Measurements from ENCODE around the gene SFXN4.
A peak's percentile ranks its signal among the peaks of the same experiment; 100 is the strongest.
"Not testable (repeated sequence)": the region's sequence is repeated elsewhere in the genome, so short reads cannot be mapped to it uniquely, and the experiment has no call there.

SFXN4 gene

DNA sequence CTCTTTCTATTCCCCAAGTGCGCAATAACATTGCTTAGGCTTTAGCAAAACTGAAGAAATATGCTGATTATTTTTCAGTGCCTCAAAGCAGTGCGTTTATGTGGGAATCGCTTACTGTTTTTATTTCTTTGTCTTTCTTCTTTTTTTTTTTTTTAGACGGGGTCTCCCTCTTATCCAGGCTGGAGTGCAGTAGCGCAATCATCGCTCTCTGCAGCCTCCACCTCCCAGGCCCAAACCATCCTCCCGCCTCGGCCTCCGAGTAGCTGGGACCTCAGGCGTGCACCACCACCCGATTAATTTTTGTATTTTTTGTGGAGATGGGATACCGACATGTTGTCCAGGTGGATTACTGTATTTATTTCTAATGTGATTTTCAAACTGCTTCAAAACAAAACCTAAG, 60.4 kb downstream of the SFXN4 start:
- no peak for DNase-seq

DNA sequence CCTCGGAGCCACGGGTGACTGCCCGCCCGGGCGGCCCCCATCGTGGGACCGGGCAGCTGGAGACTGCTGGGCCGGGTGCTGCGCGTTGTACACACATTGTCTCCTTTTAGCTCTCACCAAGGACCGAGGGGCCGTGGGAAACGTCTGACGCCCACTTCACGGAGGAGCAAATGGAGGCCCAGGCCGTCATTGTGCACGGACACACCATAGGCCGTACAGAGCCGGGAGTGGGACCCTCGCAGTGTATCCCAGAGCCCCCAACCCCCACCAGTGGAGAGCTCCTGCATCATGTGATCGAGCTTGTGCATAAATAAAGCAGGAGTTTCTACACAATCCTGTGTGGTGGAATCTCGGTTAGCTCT, 60.9 kb downstream of the SFXN4 start:
- DNase-seq: no peak

DNA sequence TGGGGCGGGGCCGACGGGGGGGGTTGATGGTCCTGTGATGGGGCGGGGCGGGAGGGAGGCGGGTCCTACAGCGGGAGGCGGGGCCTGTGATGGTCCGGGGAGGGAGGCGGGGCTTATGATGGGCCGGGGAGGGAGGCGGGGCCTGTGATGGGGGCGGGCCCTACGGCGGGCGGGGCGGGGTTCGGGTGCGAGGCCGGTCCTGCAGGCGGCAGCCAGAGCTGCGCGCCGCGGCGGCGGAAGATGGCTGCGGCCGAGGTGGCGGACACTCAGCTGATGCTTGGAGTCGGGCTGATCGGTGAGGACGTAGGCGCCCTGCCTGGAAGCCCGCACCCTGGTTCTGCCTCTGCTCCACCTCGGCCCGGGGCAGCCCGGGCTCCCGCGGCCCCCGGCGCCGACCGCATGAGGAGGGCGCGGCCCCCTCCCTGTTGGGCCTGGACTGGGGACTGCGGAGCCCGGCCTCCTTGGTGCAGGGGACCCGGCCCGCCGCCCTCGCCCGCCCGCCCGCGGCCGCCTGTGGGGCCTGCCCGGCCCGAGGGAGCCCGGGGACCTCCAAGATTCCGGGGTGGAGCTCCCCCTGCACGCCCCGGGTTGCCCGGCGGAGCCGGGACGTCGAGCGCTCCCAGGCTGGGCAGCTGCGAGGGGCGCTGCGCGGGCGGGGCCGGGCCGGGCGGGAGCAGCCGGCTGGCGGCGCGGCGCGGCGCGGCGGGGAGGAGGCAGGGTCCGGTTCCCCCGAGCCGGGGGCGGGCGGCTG, 61.4 kb downstream of the SFXN4 start, which contains the start of gene DENND10:
Gene DENND10, plus strand, starts transcription at position 211 of the 751 bp plus-strand sequence. Its CDS starts 30 bp downstream, at position 241.
- peak; percentile 59 for DNase-seq

DNA sequence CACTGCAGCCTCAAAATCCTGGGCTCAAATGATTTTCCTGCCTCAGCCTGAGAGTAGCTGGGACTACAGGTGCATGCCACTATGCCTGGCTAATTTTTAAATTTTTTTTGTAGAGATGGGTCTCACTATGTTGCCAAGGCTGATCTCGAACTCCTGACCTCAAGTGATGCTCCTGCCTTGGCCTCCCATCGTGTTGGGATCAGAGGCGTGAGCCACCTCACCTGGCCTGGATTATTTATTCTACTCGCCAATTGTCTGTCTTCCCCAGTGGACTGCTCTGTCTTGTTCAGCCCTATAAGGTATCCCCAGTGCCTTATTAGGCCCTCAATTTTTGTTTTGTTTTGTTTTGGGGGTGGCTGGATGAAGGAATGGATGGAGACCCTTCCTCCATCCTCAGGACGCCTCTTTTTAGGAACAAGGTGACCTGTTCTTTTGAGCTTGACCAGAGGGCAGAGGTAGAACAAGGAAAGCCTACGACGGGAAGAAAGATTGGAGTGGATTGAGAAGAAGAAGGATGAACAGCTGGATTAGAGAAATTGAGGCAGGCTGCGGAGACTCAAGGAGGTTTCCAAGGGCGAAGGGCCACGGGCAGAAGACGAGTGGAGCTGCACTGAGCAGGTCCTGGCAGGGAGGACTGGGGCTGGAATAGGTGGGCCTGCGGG, 62.1 kb downstream of the SFXN4 start:
- no peak for DNase-seq

DNA sequence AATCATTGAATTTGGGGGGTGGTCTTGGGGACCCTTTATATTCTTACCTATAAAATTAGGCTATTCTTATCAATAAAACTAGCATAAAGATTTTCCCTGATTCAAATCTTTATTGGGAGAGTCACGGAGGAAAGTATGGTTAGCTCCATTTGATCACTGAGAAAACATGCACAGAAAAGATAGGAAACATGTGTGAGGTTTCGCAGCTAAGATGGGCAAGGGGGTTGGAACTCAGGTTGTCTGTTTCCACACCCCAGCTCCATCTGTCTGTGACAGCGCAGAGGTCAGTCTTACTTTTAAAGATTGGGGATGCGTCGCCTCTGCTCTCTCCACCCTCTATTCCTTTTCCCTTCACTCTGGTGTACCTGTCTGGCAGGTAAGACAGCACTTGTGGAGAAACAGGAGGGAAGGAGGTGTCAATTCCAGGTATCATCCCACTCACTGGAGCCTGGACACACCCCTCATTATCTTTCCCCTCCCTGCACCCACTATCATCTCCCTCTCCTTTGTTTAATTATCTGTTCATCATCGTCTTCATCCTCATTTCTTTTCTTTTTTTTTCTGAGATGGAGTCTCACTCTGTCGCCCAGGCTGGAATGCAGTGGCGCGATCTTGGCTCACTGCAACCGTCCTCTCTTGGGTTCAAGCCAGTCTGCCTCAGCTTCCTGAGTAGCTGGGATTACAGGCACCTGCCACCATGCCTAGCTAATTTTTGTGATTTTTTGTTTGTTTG, 64.0 kb downstream of the SFXN4 start:
- no peak for DNase-seq

DNA sequence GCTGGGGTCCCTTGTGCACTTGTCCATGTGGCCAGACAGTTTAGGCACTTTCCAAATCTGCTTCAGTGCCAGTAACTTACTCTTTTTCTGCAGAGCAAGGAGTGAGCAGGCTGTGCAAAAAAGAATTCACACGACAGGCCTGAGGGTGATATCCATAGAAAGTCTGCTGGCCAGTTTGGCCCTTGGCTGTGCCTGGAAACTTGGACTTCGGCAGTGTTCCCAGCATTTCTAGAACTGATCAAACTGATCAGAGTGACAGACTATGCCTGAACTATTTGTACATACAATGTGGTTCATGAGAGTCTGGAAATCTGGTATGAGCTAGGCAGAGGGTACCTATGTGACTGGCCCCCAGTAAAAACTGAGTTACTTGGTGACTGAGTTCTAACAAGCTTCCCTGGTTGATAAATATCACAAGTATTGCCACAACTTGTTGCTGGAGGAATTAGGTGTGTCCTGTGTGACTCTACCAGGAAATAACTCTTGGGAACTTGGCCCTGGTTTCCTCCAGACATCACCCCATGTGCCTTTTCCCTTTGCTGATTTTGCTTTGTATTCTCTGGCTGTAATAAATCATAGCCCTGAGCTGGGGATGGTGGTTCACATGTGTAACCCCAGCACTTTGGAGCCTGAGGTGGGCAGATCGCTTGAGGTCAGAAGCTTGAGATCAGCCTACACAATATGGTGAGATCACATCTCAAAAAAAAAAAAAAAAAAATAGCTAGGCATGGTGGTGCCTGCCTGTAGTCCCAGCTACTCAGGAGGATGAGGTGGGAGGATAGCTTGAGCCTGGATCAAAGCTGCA, 64.9 kb downstream of the SFXN4 start:
- DNase-seq: no peak

DNA sequence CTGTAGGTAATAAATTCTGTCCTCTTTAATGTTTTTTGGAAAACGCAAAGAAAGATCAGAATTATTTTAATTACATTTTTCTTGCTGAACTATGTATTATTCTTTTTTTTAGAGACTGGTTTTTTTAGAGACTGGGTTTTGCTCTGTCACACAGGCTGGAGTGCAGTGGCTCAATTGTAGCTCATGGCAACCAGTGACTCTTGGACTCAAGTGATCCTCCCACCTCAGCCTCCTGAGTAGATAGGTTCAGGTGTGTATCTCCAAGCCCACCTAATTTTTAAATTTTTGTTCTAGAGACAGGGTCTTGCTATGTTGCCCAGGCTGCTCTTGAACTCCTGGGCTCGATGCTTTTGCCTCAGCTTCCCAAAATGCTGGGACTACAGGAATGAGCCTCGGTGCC, 66.9 kb downstream of the SFXN4 start:
- DNase-seq: no peak

DNA sequence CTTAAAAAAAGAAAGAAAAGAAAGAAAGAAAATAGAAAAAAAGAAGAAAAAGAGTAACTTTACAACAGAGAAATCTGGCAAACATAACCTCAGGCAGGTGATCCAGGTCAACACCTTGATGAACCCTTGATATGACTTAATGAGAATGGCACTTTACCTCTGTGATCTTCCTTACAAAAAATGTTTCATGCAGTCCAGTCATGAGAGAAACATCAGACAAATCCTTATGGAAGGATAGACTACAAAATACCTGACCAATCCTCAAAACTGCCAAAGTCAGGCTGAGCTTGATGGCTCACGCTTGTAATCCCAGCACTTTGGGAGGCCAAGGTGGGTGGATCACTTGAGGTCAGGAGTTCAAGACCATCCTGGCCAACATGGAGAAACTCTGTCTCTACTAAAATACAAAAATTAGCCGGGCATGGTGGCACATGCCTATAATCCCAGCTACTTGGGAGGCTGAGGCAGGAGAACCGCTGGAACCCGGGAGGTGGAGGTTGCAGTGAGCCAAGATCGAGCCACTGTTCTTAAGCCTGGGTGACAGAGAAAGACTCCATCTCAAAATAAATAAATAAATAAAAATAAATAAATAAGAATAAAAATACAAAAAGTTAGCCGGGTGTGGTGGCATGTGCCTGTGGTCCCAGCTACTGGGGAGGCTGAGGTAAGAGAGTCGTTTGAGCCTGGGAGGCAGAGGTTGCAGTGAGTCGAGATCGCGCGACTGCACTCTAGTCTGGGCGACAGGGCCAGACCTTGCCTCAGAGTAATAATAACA, 68.7 kb downstream of the SFXN4 start:
- not testable (repeated sequence) for DNase-seq

DNA sequence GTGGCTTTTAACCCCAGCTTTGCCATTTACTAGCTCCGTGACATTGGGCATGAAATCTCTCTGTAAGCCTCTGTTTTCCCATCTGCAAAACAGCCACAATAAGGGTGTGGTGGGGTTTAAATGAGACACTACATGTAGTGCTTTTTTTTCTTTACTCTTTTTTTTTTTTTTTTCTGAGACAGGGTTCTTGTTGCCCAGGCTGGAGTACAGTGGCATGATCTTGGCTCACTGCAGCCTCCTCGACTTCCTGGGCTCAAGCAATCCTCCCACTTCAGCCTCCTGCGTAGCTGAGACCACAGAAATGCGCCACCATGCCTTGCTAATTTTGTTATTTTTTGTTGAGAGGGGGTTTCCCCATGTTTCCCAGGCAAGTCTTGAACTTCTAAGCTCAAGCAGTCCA, 69.9 kb downstream of the SFXN4 start:
- no peak for DNase-seq

DNA sequence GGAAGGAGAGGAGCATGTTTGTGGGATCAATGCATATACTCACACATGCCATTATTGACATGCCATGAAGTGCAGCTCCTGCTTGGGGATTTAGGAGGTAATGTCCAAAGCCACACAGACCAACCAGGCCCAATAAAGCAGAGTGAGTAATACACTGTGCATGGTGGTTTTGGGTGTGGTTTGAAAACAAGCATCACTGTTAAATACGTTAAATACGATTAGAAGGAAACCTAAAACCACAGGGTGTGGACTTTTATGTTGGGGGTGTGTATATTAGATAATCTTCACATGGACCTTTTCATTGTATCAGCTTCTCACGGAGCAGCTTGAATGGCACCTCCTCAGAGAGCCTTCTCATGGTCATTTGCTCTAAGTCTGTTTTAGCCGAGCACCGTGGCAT, 74.5 kb downstream of the SFXN4 start:
- peak; percentile 50 for DNase-seq

Measured in effector CD4-positive, alpha-beta T cell (primary cell).